ENCODE measurements around the gene UNK. TPM values are rescaled to one million over a fixed set of nuclear protein-coding genes. Genes with fewer than 3 reads are reported as not detected.
"Not testable (repeated sequence)": the region's sequence is repeated elsewhere in the genome, so short reads cannot be mapped to it uniquely, and the experiment has no call there.

The UNK gene
- total RNA-seq, 1 donor from 2014 or later = 14.8 TPM

DNA sequence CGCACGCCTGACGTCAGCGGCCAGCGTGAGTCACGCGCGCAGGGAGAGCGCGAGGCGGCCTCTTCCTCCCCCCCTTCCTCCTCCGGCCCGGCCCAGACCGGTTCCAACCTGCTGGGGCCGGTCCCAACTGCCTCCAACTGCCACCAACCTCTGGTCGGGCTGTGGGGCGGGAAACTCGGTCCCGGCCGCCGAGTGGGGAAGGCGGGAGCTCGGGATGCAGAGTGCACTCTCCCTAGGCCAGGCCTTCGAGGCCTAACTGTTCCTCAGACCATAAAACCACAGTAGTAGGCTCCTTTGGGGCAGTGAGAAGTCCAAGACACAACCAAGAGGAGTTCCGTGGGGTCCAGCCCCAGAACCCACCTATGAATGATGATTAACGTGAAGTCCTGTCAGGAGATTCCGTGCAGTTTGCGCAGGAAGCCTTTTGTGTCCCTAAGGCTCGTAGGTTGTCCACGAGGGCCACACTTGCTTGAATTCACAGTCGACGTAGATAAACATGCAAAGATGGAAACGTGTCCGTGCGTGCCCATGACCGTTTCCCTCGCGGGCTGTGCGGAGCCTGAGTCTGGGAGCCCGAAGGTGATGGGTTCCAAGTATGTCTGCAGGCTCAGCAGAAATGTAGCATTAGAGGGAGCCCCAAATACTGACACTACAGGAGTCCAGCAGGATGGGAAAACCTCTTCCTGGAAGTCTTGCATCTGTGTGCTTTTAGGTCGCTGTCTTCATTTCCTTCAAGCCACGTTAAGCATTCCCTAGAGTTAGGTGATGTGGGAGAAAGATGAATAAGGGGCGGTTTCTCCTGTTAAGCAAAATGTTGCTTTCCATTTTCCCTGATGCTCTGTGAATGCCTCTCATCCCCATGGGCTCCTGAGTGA is 647 bp downstream of the UNK start:
- intact Hi-C loops (cut with micrococcal nuclease) = no loop called here
- ATAC-seq = peak; percentile 91
- DNase-seq = peak; percentile 92

DNA sequence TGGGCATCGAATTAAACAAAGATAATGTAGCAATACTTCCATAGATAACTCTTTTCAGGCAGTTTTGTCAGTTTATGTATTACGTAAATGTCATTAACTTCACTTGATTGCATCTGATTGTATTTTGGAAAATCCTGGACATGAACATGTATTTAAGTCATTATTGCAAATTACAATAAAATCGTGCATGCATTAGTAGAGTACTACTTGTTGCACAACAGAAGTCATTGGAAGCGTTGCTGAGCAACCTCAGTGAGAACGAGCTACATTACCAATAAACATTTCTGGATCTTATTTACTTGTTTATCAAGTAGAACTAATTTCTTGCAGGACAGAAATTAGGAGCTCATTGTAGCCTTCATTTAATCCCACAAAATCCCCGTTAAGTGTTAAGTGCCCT is 6.6 kb downstream of the UNK start:
- intact Hi-C loops (cut with micrococcal nuclease) = no loop called here
- no peak for ATAC-seq
- DNase-seq = no peak

DNA sequence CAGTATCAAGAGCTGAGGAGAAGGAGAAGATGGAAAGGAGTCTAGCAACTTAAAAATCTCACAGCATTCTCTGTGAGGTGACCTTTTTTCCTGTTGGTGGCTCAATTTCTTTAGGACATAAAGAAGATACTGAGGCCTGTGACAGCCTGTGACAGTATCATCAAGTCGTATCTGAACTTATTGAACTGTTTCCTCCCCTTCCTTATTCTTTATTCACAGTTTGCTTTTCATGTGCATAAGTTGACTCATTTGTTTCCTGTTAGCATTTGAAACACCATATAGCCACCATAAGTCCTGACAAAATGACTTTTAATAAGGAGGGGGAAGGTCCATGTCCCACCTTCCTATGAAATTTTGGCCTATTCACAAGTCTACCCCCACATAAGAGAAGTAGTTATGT is 8.9 kb downstream of the UNK start:
- DNase-seq = no peak
- intact Hi-C loops (cut with micrococcal nuclease) = no loop called here
- no peak for ATAC-seq

DNA sequence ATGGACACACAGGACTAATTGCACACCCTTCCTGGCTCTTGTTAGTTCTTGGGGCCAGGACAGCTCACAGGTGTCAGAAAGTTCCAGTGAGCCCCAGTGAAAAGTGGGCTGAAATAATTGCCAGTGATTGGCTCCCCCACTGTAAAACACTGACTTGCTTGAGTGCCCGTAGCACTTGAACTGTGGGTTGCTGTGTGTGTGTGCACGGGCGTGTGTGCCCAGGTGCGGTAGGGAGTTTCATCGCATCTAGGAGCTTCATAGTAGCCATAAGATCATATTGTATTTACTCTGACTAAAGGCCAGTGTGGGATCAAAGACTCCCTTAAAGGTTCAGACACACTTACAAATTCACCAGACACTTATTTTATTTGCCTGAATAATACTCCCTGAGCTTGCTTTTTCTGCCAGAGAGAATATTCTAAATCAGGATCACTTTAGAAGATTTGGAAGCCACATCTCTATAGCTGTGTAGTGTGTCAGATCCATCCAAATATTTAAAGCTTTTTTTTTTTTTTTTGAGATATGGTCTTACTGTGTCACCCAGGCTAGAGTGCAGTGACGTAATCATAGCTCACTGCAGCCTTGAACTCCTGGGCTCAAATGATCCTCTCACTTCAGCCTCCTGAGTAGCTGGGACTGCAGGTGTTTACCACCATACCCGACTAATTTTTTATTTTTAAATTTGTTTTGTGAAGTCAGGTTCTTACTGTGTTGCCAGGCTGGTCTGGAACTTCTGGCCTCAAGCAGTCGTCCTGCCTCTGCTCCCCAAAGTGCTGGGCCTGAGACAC is 11.4 kb downstream of the UNK start:
- no peak for DNase-seq
- intact Hi-C loops (cut with micrococcal nuclease) = no loop called here
- ATAC-seq = no peak

DNA sequence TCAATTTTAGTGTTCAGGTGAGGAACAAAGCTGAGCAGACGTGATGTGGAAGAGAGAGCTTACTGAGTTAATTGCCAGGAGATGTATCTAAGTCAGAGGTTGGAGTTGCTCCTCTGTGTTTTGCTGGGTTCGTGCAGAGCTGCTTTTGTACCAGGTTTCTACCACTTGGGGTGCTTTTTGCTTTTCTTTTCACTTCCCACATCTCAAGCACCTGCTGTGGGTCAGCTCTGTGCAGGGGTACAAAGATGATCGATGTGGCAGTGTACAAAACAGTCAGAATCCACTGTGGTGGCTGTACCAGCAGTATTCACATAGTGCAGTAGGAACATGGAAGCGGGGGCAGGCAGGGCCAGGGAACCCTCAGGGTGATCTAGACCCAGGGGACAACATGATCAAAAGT is 14.8 kb downstream of the UNK start:
- intact Hi-C loops (cut with micrococcal nuclease) = no loop called here
- DNase-seq = no peak
- no peak for ATAC-seq

DNA sequence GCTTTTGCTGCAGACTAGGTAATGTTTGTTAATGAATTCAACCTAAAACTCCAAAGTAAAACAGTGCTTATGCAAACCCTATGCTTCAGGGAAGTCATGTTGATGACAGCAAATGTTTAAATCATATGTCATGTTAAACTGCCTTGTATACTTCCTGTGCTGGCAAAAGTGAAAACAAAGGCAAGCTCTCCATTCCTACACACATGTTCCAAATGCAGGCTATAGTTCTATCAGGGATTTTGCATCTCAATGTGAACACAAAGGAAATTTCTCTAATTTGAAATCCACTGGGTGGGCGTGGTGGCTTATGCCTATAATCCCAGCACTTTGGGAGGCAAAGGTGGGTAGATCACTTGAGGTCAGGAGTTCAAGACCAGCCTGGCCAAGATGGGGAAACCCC is 19.3 kb downstream of the UNK start:
- no peak for DNase-seq
- ATAC-seq = no peak
- intact Hi-C loops (cut with micrococcal nuclease) = no loop called here

DNA sequence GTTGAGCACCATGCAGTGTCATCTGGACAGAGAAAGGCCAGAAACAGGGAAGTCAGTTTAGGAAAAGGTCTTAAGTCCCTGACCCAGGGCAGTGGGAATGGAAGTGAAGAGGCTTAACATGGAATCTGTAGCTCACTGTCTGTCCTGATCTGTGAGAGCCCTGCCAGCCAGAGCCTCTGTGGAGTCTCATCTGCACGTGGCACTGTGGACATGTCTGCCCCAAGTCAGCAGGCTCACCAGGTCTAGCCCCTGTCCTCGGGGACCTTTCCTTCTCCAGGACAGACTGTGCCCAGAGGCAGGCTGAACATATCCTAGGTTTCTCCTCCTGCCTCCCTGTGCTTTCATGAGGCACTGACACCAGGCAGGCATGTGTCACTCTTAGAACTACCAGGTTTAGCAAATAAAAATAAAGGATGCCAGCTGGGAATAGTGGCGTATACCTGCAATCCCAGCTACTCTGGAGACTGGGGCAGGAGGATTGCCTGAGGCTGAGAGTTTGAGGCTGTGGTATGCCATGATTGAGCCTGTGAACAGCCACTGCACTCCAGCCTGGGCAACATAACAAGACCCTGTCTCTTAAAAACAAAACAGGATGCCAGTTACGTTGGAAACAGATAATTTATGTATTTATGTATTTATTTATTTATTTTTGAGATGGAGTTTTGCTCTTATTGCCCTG is 22.4 kb downstream of the UNK start:
- intact Hi-C loops (cut with micrococcal nuclease) = no loop called here
- peak; percentile 68 for DNase-seq
- ATAC-seq = peak; percentile 77

DNA sequence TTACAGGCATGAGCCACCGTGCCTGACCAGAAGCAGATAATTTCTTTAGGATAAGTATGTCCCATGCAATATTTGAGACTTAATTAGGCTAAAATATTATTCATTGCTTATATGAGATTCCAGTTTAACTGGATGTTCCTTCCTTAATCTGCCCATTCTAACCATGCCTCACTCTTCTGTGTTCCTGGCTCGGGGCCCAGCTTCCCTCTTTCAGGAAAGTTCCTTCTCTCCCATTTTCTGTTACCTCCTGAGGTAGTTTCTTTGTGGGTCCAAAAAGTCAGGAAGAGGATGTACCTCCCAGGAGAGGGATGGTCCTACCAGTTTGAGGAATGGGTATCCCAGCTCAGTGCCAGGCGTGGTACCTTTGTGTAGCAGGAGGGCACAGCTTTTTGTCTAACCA is 23.3 kb downstream of the UNK start:
- no peak for DNase-seq
- intact Hi-C loops (cut with micrococcal nuclease) = no loop called here

DNA sequence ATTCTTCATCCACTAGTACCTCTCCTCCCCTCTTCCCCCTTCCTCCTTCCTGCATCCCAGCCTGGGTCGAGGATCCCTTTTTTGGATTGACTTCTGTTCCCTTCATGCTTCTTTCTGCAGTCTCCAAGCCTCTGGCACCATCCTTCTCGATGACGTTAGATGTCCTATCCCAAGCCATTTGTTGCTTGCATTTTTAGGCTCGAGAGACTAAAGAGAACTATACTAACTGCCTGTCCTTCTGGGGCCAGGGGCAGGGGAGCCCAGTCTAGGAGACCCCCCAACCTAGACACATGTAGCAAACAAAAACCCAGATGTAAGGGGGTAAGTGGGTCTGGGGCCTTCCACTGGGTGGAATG is 23.9 kb downstream of the UNK start:
- ATAC-seq (peak; percentile 6), DNase-seq (no peak)
- intact Hi-C loops (cut with micrococcal nuclease) = no loop called here

More for the DNA sequence above, 23.3 kb downstream of the UNK start:
- no peak for ATAC-seq

DNA sequence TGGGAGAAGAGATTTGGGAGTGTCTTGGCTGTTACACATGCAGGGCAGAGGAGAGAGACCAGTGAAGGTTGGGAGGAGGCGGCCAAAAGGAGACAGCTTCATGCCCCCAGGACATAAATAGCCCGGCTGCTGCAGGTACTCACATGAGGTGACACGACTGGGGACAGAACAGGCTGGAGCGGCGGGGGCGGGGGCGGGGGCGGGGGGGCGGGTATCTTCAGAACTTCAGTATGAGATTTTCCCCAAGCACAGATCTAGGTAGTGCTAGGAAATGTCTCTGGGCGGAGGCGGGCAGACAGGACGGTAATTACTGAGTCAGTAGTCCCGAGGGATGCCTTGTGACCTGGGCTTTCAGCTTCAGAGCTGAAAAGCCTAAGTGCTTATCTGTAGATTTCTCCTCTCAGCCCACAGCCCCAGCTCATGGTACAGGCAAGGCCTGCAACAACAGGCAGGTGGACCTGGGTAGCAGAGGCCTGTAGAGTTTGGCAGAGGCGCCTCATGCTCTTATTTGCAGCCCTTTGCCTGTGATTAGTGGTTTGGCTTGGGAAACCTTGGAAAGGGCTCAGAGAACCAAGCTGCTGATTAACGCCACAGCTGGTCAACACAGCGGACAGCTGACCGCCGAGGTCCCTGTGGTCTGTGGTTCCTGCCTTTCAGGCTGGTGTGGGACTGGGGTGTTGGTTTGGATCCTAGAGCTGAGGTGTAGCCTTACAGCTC is 24.5 kb downstream of the UNK start:
- intact Hi-C loops (cut with micrococcal nuclease) = no loop called here
- peak; percentile 65 for ATAC-seq
- peak; percentile 62 for DNase-seq

DNA sequence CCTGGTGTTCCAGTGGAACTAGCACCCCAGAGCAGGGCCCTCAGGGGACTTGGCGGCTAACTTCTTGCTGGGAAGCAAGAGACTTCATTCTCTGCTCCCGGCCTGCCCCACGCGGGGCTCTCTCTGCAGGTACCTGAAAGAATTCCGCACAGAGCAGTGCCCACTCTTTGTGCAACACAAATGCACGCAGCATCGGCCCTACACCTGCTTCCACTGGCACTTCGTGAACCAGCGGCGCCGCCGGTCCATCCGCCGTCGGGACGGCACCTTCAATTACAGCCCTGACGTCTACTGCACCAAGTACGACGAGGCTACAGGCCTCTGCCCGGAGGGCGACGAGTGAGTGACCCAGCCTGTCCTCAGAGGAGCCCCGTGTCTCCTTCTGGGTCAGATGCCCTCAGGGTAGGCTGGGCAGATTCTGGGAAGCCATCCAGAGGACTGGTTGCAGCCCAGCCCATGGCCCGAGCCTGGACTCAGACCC is 25.1 kb downstream of the UNK start:
- no peak for DNase-seq
- ATAC-seq = peak; percentile 58
- intact Hi-C loops (cut with micrococcal nuclease) = no loop called here

DNA sequence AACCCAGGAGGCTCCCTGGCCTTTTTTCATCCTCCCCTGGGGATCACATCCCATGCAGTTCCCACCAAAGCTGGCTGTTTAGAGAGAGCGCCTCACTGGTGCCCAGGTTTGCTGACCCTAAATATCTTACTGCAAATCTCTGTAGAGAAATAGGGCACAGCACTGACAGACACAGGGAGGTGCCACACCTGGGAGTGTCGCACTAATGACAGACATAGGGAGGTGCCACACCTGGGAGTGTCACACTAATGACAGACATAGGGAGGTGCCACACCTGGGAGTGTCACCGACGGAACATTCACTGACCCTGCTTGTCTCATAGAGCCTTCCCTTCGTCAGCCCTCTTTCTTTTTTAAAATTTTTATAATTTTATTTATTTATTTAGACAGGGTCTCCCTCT is 25.6 kb downstream of the UNK start:
- no peak for DNase-seq
- no peak for ATAC-seq
- intact Hi-C loops (cut with micrococcal nuclease) = no loop called here

DNA sequence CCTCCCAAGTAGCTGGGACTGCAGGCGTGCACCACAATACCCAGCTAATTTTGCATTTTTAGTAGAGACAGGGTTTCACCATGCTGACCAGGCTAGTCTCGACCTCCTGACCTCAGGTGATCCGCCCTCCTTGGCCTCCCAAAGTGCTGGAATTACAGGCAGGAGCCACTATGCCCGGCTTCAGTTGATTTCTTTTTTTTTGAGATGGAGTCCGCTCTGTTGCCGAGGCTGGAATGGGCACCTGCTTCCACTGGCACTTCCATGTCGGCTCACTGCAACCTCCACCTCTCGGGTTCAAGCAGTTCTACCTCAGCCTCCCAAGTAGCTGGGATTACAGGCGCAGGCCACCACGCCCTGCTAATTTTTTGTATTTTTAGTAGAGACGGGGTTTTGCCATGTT is 26.1 kb downstream of the UNK start:
- intact Hi-C loops (cut with micrococcal nuclease); ATAC-seq; DNase-seq: not testable (repeated sequence)

DNA sequence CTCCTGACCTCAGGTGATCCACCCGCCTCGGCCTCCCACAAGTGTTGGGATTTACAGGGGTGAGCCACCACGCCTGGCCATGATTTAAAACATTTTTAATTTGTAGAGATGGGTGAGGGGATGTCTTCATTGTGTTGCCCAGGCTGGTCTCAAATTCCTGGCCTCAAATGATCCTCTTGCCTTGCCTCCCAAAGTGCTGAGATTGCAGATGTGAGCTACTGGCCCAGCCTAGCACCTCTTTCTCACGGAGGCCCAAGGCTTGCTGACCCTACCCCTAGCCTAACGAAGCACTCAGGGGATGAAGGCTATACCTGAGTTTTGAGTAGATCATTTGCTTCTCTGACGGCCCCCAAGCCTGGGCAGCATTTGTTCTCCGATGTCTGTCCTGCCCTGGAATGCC is 26.6 kb downstream of the UNK start:
- intact Hi-C loops (cut with micrococcal nuclease) = no loop called here
- no peak for ATAC-seq

DNA sequence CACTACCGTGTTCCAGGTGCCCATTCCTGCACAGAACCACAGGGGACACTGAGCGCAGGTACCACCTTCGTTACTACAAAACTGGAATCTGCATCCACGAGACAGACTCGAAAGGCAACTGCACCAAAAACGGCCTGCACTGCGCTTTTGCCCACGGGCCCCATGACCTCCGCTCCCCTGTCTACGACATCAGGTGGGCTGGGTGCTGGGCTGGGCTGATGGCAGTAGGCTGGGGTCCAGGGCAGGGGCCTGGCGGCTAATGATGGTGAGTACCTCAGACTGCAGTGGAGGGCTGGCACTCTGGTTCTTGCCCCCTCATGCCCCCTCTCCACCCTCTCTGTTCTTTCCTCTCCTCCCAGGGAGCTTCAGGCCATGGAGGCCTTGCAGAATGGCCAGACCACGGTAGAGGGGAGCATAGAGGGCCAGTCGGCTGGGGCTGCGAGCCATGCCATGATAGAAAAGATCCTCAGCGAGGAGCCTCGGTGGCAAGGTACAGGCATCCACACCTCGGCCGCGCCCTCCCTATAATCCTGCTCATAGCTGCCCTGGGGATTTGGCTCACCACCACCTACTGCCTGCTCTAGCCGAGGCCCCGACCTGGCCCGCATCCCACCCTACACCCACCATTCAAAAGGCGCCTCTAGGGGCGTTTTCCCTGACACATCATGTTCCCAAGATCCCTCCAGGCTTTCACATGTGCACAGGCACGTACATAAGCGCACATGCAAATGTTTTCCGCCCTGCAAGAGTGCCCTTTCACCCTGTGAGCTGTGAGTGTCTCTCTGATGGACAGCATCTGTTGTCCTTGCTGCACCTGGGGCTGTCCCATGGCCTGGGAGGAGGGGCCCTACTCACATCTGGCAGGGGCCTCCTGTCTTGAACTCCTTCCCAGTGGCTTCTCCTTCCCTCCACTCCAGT is 27.7 kb downstream of the UNK start:
- DNase-seq (peak; percentile 7), ATAC-seq (no peak)
- intact Hi-C loops (cut with micrococcal nuclease) = no loop called here

More for the DNA sequence above, 26.6 kb downstream of the UNK start:
- no peak for DNase-seq

DNA sequence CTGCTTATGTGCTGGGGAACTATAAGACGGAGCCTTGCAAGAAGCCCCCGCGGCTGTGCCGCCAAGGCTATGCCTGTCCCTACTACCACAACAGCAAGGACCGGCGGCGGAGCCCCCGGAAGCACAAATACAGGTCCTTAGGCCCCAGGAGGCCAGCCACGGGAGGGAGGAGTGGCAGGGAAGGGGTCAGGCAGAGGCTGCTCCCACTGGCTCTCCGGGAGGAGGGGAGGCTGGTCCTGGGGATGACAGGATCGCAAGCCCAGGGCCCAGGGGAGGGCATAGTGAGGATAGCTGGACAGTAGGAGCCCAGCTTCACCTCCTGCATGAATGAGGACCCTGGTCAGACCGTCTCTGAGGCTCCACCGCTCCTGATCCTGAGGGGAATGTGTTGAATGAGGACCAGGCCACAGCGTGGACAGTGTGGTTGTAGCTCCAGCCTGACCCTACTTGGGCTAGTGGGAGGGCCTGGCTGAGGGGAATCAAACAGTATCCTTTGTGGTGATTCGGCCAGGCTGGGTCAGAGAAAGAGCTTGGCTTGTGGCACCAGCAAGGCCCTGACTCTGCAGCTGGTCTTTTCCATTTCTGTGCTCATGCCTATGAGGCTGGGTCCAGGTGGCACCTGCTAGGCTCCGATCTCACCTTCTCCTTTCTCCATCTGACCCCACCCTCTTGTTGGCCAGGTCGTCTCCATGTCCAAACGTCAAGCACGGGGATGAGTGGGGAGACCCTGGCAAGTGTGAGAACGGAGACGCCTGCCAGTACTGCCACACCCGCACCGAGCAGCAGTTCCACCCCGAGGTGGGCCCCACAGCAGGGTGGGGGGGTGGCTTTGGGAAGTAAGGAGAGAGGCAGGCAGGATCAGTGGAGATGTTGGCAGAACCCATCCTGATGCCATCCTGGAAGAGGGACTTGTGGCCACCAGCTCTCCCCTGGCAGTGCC is 28.7 kb downstream of the UNK start:
- intact Hi-C loops (cut with micrococcal nuclease) = no loop called here
- ATAC-seq = no peak
- no peak for DNase-seq

DNA sequence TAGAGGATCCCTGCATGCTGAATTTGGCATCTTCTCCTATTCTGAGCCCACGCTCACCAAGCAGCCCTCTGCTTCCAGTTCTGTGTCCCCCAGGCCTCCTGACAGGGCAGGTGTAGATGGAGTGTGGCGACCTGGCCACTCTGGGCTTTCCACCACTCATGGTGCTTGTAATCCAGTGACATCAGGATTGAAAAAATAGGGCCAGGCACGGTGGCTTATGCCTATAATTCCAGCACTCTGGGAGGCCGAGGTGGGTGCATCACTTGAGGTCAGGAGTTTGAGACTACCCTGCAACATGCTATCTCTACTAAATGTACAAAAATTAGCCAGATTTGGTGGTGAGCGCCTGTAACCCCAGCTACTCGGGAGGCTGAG is 29.4 kb downstream of the UNK start:
- no peak for DNase-seq
- no peak for ATAC-seq
- intact Hi-C loops (cut with micrococcal nuclease) = no loop called here

Measured in left ventricle myocardium superior (tissue), 1 donor.